Liver (tissue), 3 donors: ENCODE measurements around the gene CD300LD.

Experiments
- EGR1 ChIP-seq, 2 donors: IDR thresholded peaks; 2 replicates each; pipeline ENCODE4 v1.6.1; 2016 to 2018; ENCODE audit warnings: antibody characterized with exemption in 2 of 2, low read depth in 2 of 2
- FOXA1 ChIP-seq: IDR thresholded peaks from 2 replicates; pipeline ENCODE4 v1.6.1; 2016; ENCODE audit warnings: antibody characterized with exemption
- FOXA2 ChIP-seq: IDR thresholded peaks from 2 replicates; pipeline ENCODE4 v1.6.1; 2016; ENCODE audit warnings: antibody characterized with exemption
- GABPA ChIP-seq, 2 donors: IDR thresholded peaks in 1 of 2; conservative IDR thresholded peaks in 1 of 2; 2 replicates each; pipeline ENCODE4 v1.6.1; 2016; ENCODE audit warnings: antibody characterized with exemption in 2 of 2, mild to moderate bottlenecking in 1 of 2, moderate library complexity in 1 of 2
- JUND ChIP-seq, 2 donors: IDR thresholded peaks; 2 replicates each; pipeline ENCODE4 v1.6.1; 2016; ENCODE audit warnings: antibody characterized with exemption in 2 of 2
- MAX ChIP-seq: IDR thresholded peaks from 2 replicates; pipeline ENCODE4 v1.6.1; 2016; ENCODE audit warnings: antibody characterized with exemption
- REST ChIP-seq: IDR thresholded peaks from 2 replicates; pipeline ENCODE4 v1.6.1; 2016; ENCODE audit warnings: antibody characterized with exemption, mild to moderate bottlenecking
- SP1 ChIP-seq: IDR thresholded peaks from 2 replicates; pipeline ENCODE4 v1.6.1; 2018; ENCODE audit warnings: antibody characterized with exemption, mild to moderate bottlenecking
- YY1 ChIP-seq: IDR thresholded peaks from 2 replicates; pipeline ENCODE4 v1.6.1; 2016; ENCODE audit warnings: antibody characterized with exemption, mild to moderate bottlenecking
- TF ChIP-seq, protein P1 (sequence below): fragments of 150-350 bp; IDR thresholded peaks from 2 replicates; pipeline ENCODE4 v1.5.1; 2017; ENCODE audit warnings: improper control_type of control experiment, low read depth, low read length; ENCODE audit not compliant: missing input control
- donor health status: healthy.
- donor health status: healthy.

DNA sequence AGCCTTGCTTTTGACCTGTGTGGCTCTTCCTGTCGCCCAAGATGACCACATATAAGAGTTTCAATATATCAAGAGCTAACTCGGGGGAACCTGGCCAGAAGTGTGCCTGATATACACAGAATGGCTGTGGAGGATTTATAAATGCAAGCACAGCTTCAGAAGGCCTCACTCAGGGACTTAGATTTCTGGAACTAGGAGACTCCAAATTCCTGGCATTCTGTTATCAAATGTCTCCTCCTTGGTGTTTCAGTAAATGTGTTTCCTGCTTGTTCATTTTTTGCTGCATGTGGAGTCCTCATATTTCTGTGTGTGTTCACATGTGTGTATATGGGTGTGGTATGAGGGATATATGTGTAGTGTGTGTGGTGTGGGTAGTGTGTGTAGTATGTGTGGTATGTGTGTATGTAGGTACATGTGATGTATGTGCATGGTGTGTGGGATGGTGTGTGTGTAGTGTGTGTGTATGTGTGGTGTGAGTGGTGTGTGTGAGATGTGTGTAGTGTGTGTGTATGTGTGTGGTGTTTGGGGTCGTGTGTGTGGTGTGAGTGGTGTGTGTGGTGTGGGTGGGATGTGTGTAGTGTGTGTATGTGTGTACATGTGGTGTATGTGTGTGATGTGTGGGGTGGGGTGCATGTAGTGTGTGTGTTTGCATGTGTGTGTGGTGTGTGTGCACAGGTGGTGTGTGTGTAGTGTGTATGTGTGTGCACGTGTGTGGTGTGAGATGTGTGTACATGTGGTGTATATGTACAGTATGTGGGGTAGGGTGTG, 23.8 kb downstream of the CD300LD start:
- TF ChIP-seq GABPA (IDR thresholded peaks at IDR 0.05 in 1 of 2, conservative IDR thresholded peaks at IDR 0.05 in 1 of 2) = no peak
- TF ChIP-seq REST = no peak
- TF ChIP-seq, protein P1, sequence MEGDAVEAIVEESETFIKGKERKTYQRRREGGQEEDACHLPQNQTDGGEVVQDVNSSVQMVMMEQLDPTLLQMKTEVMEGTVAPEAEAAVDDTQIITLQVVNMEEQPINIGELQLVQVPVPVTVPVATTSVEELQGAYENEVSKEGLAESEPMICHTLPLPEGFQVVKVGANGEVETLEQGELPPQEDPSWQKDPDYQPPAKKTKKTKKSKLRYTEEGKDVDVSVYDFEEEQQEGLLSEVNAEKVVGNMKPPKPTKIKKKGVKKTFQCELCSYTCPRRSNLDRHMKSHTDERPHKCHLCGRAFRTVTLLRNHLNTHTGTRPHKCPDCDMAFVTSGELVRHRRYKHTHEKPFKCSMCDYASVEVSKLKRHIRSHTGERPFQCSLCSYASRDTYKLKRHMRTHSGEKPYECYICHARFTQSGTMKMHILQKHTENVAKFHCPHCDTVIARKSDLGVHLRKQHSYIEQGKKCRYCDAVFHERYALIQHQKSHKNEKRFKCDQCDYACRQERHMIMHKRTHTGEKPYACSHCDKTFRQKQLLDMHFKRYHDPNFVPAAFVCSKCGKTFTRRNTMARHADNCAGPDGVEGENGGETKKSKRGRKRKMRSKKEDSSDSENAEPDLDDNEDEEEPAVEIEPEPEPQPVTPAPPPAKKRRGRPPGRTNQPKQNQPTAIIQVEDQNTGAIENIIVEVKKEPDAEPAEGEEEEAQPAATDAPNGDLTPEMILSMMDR = no peak
- TF ChIP-seq YY1 = no peak
- no peak for TF ChIP-seq FOXA2
- TF ChIP-seq MAX = no peak
- no peak for TF ChIP-seq SP1
- no peak for TF ChIP-seq JUND (IDR thresholded peaks at IDR 0.05)
- no peak for TF ChIP-seq EGR1 (IDR thresholded peaks at IDR 0.05; ENCODE audit: low read depth in 2 of 2)
- TF ChIP-seq FOXA1 = no peak
